HG03575 (cell line): ENCODE data around the gene SLC18A2.
"Not testable (repeated sequence)": the region's sequence is repeated elsewhere in the genome, so short reads cannot be mapped to it uniquely, and the experiment has no call there.

Source experiments
- ATAC-seq: cut with Tn5 transposase; IDR thresholded peaks from one replicate; pipeline ENCODE4 v1.9.1; 2021; ENCODE audit not compliant: unreplicated experiment, insufficient number of reproducible peaks, low FRiP score; ENCODE audit errors: extremely low read depth

SLC18A2 gene

GRCh38 chr10:117228210-117228609, 12.7 kb upstream of the SLC18A2 start:
- no peak for ATAC-seq

GRCh38 chr10:117230107-117230506, 10.8 kb upstream of the SLC18A2 start:
- not testable (repeated sequence) for ATAC-seq

GRCh38 chr10:117237401-117237991, 3.4 kb upstream of the SLC18A2 start:
- ATAC-seq, result no peak

DNA sequence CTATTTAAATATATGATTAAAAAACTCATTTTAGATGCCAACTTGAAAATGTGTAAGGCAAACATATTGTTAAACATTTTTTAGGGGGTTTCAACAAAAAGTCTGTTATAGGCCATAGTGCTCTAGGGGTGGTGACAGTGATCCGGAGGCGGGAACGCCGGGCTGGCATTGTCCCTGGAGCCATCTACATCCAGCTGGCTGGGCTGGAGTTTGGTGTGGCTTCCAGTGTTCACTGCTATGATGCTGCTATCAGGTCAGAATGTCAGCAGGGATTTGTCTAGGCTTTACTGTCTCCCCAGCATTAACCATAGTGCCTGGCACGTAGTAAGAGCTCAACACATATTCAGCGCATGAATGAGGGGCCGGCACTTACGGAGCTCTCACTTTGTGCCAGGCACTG, 1.9 kb upstream of the SLC18A2 start:
- no peak for ATAC-seq

DNA sequence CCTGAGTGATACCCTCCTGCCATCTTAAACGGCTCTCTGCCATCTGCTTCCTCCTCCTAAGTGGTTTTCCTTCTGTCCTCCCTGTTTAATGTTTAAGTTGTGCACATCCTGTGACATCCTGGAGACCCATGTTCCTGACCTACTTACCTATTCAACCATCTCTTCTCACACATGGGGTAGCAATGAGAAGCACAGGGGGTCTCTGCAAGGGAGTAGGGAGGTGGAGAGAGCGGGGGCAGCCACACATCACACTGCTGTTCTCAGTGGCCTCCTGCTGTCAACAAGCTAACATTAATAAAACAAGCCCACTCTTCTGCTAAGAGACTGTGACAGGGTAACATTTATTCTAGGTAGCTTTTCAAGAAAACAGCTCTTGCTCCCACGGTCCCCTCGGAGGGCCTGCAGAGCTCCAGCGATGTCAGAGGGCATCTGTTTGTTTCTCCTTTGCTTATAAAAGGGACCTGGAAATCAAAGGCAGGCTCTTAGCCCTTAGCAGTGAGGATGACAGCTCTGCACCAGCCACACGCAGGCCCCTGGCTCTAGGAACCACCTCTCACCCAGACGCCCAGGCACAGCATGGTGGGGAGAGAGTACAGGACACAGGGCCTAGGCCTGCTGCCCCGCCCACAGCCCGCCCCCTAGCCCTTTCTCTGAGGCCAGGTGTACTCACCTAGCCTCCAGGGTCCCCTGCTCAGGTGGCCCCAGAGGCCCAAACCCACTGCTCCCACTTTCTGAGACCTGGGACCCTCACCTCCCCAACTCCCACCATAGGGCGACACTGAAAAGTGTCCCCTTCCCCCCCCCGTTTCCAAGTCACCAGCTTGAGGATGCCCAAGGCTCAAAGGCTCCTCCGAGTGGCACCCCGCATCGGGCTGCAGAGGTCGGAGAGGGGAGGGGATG, 943 bp upstream of the SLC18A2 start:
- ATAC-seq, result no peak

- no peak for ATAC-seq
Observed at GRCh38 chr10:117241541-117242462, 888 bp downstream of the SLC18A2 start.

DNA sequence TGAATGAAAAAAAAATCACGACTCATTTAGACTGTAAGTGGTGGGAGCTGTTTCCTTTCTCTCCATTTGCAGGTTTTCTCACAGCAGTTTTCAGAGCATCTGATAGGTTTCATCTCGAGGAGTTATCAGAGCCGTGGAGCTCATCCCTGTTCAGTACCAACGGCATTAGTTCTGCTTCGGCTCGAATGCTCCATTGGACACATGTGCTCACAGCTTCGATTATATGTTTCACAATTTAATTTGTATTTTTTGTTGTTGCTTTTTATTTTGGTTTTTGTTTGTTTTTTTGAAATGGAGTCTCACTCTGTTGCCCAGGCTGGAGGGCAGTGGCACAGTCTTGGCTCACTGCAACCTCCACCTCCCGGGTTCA, 1.5 kb downstream of the SLC18A2 start:
- ATAC-seq, result no peak

DNA sequence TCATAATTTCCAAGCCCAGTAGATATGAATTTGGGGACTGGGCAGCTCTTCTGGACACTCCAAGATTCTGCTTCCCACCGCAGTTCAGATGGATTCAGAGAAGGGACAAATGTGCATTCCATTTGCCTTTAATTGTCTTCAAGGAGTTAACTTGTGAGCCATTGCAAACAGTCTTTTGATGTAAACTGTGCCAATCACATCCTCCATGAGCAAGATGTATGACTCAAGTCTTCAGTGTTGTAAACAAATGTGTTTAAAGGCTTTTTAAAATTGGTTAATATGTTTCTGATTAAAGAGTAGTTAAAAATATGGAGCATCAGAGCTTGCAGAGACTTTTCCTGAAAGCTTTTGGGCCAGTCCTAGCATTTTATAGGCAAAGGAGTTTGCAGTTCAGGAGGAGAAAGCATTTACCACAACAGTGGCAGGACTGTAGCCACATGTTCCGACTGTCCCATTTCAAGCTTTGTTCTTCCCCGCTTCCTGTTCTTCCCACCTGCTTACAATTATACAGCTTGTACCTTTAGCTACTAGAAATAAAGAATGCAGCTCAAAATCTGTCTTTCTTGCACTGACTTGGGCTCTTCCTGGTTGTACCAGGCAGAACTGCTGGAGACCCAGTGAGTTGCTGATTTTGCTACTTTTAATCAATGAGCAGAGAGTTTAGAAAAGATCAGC, 6.2 kb downstream of the SLC18A2 start:
- no peak for ATAC-seq

DNA sequence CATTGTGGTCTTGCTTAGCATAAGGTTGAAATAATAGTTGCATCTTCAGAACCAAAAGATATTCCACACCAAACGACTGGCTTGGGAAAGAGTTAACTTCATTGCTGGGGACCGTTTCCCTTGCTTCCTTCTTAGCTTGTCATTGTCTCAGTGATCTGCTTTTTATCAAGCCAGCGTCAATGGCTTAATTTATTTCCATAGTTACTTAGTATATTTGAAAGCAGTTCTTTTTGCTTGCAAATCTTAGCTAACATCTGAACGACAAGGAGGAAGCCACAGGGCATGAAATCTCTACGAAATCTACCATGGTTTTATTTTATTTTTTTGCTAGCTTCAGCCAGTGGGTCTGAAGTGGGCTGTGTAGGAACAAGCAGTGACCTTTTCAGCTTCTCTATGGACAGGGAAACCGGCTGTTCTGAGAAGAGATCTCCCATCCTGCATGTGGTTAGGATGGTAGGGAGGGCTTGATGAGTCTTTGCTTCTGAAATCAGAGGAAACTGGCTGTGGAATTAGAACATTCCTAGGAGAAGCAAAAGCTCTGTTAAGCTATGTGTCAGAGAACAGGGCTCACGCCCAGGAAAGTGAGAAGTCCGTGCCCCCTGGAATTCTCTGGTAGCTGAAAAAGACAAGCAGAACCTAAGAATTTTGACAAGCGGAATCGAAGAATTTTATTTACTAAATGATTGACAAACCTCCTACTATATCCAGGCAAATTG, 8.0 kb downstream of the SLC18A2 start:
- no peak for ATAC-seq

- no peak for ATAC-seq
Observed at GRCh38 chr10:117249493-117250093, 8.7 kb downstream of the SLC18A2 start.

- no peak for ATAC-seq
Observed at GRCh38 chr10:117250411-117250810, 9.5 kb downstream of the SLC18A2 start.

GRCh38 chr10:117253908-117254307, 13.0 kb downstream of the SLC18A2 start:
- no peak for ATAC-seq

DNA sequence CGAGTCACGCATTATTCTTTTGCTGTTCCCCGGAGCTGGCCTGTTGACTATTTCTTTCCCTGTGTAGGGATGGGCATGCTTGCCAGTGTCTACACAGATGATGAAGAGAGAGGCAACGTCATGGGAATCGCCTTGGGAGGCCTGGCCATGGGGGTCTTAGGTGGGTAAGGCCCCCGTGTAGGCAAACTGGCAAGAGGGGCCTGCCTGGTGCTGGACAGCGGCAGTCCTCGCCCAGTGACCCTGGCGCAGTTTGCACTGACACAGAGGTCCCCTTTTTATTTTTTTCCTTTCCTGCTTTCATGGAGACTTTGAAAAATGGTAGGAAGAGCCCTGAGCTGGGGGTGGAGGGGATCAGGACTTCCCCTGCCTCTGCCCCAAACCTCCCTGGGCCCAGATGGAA, 13.4 kb downstream of the SLC18A2 start:
- no peak for ATAC-seq

DNA sequence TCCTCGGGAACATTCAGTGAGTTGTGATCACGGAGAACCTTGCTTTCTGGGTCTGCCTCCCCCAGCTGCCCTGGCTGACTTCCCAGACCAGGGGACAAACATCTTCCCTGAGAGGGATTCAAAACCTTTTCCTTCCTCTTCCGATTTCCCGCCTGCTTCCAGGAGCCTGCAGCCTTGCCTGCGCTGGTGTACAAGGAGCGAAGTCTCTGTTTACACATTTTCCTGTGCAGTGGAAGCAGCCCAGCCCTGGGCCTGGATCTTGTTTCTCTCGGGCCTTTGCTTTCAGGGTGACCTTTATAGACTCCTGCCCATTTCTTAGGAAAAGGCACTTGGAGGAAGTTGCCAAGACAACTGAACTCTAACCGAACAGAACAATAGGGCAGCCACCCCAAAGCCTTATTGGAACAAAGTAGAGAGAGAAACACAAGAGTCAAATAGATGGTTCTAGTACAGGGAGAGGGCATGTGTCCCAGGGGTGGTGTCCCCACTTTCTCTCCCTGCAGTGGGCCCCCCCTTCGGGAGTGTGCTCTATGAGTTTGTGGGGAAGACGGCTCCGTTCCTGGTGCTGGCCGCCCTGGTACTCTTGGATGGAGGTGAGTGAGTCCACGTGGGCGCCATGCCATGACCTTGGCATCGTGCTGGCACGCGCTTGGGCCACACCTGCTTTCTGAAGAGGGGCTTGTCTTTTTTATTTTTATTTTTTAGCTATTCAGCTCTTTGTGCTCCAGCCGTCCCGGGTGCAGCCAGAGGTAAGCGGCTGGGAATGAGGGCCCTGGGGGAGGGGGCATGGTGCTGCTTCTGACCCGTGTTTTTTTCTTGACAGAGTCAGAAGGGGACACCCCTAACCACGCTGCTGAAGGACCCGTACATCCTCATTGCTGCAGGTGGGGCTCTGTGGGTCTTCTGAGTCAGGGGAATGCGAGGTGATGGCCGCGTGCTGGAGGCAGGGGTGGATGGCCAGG, 14.1 kb downstream of the SLC18A2 start:
- ATAC-seq, result no peak

- no peak for ATAC-seq
Observed at GRCh38 chr10:117255835-117256460, 15.0 kb downstream of the SLC18A2 start.

DNA sequence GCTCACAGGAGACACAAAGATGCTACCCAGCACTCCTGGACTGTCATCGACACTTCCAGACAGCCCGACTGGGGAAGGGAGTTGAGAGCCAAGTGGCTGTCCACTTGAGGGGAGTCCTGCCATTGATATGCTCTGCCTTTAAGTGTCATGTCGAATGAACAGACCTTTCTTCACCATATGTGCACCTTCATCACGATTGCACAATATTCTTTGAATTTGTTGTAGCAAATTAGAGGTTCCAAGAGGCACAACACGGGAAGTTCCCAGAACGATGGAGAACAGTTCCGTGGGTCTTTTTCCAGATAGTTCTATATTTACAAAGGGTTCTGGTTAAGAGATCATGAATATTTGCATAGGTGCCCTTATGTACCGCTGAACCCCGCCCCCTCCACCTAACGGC, 16.0 kb downstream of the SLC18A2 start:
- ATAC-seq, result no peak

DNA sequence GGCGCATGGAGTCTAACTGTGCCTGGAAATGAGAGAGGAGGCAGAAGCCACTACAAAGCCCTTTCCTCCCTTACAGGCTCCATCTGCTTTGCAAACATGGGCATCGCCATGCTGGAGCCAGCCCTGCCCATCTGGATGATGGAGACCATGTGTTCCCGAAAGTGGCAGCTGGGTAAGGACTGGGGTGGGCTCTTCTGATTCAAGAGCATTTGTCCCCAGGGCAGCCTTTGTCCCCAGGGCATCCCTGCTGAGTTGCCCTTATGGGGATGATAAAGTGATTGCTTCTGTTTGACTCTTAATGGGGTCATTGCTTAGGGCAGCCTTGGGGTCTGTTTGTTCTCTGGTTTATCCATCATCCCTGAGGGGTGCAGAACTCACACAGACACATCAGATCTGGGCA, 16.8 kb downstream of the SLC18A2 start:
- ATAC-seq, result no peak
